Activated effector memory CD4-positive, alpha-beta T cell treated with Interleukin-2 at 50 U/mL for 16 hours (primary cell): ENCODE results near the gene KIRREL3.

Source experiments
- DNase-seq: peaks from one replicate; pipeline ENCODE4 v3.0.0-alpha.2; 2020

Gene KIRREL3

DNA sequence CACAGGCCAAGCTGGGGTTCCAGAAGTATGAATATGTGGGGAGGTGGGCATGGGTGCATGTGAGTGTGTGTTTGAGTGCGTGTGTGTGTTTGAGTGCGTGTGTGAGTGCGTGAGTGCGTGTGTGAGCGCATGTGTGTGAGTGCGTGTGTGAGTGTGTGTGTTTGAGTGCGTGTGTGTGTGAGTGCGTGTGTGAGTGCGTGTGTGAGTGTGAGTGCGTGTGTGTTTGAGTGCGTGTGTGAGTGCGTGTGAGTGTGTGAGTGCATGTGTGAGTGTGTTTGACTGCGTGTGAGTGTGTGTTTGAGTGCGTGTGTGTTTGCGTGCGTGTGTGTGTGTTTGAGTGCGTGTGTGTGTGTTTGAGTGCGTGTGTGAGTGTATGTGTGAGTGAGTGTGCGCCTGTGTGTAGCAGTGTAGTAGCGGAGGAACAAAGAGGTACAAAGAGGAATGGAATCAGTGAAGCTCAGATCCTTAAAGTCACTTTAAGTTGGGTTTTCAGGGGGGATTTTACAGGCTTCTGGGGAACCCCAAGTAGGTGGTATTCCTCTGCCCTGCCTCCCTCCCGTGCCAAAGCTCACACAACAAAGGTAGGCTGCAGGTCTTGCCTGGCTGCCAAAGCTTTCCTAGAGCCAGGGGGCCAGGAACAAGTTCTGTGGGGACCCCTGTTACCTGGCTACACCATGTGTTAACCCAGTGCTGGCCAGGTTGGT, 137.1 kb downstream of the KIRREL3 start:
- no peak for DNase-seq

DNA sequence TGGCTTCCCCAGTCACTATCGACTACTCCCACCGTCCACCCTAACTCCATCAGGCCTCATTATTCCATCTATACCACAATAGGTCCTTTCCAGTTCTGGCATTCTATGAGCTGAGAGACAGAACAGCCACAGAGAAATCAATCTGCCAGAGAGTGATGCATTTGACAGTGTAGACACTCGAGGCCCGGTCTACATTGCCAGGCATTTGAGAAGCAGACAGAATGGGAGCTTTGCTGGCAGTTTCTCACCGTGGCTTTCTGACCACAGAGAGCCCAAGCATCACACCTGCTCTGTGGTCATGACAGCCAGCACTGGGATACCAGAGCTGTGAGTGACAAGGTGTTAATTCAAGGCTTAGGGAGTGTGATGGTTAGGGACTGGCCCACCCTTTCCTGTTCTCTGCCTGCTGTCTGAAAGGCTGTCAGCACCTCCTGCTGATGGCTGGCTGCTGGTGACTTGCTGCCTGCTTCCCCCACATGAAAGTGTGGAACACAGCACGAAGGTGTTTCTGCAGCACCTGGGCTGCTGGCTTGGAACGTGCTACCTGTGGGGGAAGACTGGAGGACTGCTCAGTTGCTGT, 137.8 kb downstream of the KIRREL3 start:
- DNase-seq, result no peak

DNA sequence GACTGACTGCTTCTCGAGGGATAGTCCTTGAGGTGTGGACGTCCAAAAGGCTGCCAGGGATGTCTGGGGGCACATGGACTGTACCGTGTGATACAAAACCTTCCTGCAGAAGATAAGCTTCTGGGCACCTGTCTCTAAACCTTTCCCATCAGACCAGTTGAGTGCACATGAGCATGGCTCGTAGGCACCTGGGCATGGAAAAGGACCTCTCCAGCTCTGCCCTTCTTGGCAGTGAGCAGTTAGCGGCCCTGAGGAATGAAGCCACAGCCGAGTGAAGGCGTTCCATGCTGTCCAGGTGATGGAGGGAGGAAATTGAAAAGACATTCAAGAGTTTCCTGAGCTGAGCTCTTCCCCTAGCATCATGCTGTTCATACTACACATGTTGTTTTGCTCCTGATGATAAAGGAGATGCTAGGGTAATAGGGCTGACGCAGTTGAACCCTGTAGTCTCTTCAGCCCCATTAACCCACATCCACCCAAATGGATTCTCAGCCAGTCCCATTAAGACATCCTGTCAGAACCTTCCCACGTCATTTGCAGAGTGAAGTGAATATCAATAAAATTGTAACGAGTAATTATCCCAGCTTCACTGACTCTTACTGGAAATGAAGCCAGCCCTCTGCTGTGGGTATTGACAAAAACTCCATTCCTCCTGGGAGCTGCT, 138.6 kb downstream of the KIRREL3 start:
- no peak for DNase-seq

DNA sequence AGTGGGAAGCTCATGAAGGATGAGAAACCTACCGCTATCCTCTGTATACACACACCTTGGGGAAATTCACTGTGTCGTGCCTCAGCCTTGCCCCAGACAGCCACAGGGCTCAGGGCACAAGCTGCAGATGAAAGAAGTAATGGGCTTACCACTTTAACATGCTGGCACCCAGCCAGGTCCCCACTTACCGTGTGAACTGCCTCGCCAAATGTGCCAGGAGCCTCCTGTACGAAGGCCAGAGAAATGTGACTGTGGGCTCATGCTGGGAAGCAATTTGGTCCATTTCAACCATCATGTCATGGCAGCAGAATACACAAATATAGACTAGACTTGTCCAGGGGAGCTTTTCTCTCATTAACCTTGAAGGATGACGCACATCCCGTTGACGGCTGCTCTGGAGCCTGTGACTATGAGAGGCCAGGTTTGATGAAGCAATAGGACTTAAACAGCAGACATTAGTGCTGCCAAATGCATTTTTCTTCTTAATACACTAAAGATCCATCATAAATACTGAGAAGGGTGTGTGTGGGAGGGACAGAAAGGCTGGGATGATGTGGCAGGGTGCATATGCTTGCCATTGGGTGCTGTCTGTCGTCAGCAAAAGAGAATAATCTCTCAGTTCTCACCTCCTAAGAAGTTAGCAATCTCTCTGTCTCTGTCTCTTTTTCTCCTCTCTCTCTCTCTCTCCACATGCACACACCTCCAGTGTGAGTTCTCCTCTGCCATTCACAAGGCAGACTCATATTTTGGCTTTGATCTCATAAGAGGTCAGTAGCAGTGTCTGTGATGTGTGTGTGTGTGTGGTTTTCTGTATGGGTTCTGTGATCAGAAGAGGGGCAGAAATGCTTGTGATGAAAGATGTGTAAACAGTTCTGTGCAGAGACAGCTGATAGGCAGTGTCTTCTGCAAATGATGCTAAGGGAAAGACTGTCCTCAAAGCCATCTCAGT, 142.4 kb downstream of the KIRREL3 start:
- DNase-seq, result no peak

DNA sequence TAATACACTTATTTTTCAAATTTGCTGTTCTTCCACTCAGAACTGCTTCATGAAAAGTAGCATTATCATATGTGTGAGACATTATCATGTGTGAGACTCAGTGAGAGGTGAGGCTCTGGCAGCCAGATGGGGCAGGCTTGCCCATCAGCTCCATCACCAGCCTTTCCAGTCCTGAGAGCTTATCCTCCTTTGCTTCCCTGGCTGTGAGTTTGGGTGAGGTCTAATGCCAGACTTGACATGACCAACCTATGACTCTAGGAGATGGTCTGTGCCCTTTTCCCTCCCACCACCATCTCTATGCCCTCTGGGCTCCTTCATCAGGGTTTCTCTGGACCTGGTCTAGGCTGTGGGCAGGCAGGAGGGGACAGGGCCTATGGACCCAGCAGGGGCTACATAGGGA, 145.0 kb downstream of the KIRREL3 start:
- no peak for DNase-seq

DNA sequence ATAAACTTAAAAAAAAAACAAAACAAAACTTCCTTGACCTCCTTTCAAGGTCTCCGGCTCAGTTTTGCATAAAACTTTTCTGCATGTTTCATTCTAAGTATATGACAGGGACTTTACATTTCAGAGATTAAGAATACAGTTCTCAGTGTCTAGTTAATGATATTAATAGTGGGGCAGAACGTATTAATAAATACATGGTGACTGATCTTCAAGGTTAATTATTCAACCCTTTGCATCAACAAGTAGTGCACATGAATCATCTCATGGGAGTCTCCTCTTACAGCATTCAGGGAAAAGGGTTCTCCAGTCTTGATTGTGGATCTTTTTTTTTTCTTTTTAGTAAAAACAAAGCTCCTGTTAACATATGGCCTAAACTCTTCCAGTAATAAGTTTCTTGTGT, 146.8 kb downstream of the KIRREL3 start:
- no peak for DNase-seq

DNA sequence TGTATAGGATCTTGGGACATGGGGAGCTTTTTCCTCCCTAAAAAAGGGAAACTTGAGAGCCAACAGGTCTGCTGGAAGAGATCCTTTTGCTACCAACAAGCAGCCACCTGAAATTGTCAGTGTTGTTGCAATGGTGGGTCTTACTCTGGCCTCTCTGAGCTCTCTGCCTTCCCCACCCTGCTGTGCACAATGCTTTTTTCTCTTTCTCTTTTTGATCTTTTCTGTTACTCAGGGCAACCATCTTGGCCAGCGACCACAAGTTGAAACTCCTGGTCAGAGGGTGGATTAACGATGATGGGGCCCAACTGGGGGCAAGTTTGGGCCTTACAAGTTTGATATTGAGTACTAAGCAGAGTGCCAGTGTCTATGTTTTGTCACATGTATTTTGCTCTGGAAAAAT, 155.8 kb downstream of the KIRREL3 start:
- no peak for DNase-seq

DNA sequence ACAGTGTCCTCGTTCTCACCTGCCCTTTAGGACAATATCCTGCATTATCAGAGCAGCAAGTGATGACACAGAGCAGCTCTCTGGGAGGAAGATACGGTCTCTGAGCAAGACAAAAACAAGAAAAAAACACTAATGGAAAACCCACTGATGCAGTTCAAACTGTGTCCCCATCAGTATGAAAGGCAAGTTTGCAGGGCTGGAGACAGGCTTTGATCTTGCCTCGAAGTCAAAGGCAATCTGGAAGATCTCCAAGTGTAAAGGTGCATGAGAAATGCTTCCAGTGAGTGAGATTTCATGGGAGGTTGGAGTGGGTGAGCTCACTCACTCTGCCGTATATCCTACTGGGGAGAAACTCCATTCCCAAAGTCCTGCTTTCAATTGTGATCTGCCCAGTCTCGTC, 157.5 kb downstream of the KIRREL3 start:
- DNase-seq, result no peak

DNA sequence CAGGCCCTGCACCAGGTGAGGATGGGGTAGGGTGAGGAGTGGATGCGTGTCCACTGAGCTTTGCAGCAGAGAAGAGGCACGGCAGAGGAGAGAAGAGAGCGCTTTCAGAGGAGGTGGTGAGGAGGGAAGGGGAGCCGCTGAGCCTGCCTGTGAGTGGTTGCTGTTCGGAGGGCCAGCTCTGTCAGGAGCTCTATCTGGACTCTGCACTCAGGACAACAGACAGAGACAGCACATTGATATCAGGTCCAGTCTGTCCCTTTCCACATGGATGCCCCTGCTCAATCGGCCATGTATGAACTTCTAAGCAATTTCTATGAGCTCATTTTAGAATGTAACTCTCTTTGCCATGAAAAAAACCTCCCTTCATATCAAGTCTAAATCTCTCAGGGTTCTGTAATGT, 158.6 kb downstream of the KIRREL3 start:
- no peak for DNase-seq

DNA sequence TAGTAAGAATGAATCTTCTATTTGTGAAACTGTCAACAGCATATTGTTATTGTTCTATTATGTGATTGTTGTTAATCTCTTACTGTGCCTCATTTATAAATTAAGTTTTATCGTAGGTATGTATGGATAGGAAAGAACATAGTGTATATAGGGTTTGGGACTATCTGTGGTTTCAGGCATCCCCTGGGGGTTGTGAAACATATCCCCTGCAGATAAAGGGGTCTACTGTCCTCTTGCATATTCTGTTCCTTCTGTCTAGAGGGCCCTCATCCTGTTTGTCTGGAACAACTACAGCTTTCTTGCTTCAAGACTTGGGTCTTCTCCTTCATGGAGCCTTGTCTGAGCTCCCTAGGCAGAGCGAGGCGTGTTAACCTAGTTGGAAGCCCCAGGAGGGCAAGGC, 159.6 kb downstream of the KIRREL3 start:
- no peak for DNase-seq

DNA sequence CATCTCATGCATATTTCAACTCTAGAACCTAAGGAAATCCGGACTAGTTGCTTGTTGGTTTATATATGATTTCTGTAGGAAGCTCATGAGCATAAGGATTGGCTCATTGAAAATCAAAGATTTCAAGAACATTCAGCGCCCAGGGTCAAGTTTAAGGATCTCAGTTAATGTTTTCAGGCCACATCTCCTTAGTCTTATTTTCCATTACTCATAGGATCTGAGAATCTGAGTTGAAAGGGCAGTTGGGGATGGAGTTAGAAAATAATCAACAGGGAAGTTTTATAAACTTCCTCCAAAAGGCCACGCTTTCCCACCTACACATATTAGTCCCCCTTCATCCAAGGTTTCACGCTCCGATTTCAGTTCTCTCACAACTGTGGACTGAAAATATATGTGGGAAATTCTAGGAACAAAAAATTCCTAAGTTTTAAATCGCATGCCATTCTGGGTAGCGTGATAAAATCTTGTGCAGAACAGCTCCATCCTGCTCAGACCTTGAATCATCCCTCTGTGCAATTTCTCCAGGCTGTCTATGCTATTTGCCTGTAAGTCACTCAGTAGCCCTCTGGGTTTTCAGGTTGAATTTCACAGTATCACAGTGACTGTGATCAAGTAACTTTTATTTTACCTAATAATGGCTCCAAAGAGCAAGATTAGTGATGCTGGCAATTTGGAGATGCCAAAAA, 160.2 kb downstream of the KIRREL3 start:
- DNase-seq, result no peak

DNA sequence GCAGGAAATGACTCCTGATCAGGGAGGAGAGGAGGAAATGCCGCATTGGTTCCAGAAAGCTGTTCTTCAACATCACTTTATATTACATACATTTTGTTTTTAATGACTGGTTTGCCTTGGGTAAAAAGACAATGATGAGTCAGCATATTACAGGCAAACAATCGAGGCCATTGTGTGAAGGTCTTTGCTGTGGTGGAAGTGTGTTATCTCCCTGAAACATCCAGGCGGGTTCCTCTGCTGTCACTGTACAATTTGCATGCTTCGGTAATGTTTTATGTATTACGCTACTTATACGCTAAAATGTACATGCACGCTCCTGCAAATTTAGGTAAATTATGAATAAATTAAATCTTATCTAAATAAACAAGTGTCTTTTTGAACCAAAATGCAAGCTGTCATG, 161.1 kb downstream of the KIRREL3 start:
- no peak for DNase-seq

DNA sequence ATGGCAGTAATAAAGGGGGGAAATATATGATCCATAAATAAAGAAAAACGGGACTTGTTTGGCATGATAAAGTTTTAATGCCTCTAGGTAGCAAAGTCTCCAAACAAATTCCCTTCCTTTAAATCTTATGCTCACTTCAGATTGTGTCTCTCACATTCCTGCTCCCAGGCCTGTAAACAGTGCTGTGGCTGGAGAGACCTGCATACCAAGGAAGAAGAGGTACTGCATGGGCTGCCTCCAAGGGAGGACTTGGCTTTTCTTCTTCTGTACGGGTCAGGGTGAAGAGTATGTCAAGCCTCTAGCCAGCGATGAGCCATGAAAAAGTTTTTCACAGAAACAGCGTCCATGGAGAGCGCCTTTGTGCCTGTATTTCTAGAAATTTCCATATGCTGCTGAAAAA, 161.8 kb downstream of the KIRREL3 start:
- no peak for DNase-seq

DNA sequence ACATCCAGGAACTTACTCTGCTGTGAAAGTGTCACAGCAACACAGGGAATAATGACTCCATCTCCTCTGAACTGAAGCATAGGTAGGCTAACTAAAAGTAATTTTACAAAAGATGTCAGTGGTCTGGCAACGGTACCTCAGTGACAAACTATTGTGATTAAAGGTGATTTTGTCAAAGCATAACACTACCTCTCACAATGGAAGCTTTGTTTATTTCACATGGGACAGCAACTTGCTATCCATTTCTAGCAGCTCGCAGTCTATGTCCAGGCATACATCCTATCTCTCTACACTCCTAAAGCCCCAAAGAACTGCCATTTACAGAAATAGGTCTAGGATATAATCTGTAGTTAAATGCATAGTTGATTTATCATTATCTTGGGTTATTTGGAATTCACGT, 163.0 kb downstream of the KIRREL3 start:
- no peak for DNase-seq

DNA sequence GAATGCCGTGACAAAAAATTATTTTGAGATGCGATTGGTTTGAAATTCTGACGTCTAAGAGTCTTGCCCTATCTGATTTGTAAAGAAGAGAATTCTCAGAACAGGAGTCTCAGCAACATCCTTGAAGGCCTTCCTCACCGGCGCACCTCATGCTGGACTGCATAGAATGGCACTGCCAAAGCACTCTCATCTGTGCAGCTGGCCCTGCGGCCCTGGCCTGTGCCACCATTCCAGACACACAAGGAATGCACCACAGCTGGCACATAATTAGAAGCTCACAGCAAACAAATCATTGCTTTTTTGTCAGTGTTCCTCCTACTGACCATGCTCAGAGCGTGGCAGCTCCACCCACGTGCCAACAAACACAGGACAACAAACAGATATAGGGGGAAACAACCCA, 166.0 kb downstream of the KIRREL3 start:
- DNase-seq, result no peak

DNA sequence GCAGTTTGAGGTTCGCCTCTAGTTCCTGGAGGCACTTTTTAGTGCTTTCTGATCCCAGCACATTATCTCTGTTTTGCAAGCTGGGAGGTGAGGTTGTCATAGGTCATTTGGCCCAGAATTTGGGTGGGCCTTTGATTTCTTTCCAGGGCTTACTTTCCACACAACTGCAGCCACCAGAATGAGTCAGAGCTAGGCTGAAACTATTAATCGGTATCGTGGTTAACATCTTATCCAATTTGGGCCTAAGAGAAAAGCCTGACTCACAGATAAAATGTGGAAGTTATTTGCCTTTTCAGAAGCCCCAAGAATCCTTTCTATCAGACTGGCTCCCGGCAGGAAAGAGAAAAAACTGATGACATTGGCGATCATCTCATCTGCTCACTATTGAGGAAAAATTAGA, 166.4 kb downstream of the KIRREL3 start:
- no peak for DNase-seq

DNA sequence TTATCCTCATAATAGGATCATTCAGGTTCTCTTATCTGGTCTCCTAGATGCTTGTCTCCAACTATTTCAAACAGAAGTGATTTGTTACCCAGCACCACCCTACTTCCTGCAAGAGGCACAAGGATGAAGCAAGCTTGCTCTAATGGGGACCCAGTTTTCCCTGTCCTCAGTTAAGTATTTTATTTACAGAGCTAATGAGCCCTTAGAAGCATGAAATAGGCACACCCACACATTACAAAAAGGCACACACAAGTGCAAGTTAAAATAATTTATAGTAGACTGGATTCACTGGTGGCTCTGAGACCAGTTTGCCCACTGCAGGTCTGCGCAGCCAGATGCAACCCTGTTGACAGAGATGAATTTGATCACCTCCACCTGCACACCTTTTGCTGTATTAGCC, 167.5 kb downstream of the KIRREL3 start:
- no peak for DNase-seq

DNA sequence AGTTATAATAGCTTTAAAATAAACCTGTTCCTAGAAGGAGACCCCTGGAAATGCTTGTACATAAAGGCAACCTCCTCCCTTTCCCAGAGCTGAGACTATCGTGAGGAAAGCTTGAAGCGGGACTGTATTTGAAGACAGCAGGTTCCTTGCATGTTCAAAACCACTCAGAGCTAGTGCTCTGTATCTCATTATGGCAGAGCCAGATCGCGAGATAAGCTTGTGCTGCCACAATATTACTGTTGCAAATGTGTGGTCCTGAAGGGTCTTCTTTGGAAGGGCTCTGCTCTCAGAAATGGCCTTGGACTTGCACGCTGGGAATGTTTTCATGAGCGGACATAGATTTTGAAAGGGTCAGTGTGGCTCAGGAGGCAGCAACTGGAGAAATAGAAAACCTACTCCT, 168.2 kb downstream of the KIRREL3 start:
- DNase-seq, result no peak

DNA sequence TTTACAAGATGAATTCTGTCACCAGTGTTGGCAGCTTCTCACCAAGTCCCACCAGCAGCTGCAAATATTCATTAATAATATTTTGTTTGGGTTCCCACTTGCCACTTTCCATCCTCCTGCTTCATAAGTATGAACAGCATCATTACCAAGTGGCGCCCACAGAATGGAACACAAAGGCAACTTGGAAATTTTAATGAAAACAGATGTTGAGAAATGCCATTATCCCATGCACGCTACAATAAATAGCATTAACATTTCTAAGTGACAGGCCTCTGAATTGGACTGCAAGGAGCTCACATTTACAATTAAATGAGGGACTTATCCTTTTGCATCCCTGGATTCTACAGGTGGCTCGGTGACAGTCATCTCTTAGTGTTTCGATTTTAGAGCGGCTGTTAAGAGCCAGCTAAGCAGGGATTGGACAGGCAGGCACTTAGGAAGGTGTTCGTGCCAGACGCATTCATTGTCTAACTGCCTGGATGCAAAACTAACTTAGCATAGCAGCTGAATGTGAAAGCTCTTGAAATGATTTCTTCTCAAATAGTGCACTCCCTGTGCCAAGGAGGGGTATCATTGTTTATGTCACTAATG, 170.3 kb downstream of the KIRREL3 start:
- no peak for DNase-seq

DNA sequence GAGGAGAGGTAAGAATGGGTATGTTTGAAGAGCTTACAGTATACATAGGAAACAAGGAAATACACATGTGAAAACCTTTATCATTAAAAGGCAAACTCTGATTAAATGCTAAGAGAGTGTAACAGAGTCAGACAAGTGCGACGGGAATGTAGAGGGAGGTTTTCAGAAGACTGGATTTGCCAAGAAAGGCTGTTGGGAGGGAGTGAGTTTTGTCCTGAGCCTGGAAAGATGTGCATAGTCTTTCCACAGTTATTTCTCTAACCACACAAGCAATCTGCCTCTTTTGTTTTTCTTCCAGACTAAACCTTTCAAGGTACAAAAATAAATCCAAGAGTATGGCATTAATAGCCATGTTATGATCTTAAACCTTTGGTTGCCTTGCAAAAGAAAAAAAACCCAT, 170.9 kb downstream of the KIRREL3 start:
- DNase-seq, result no peak

DNA sequence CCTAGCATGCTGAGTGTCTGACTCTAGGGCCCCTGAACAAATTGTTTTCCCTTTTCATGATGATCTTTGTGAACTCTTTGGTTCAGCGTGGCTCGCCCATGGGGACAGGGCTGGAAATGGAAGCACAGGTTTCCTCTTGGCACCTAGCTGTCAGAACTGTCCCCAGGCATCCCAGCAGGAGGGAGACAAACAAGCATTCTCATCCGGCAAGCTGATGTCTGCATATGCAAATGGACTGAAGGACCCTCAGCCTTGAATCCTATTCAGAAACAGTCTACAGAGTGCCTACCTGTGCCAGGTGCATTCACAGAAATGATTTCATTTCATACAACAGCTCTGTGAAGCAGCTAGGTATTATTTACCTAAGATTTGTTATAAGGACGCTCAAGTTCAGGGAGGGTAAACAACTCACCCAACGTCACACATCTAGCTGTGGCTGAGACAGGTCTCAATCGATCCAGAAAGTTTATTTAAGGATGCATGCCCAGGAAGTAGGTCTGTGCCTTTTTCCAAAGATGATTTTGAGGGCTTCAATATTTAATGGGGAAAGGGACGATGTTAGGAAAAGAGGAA, 176.4 kb downstream of the KIRREL3 start:
- DNase-seq, result no peak

DNA sequence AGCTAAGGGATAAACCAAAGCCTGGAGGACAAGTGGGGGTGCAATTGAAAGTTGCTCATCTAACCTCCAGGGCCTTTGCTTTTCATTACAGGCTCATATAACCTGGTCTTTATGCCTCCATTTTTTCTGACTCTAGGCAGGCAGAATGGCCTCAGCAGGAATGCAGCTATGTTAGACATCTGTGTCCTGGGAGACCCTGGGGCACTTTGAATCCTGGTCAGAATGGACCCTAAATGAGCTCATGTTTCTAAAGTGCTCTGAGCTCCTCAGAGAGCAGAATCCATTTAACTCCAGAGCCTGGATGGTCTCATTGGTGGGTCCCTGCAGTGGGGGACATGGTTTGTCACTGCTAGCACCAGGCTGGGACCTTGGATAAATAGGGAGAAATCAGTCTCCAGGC, 177.3 kb downstream of the KIRREL3 start:
- no peak for DNase-seq
